Fibroblast of the aortic adventitia (primary cell): ENCODE results near the gene C4orf36. TPM values are rescaled to one million over a fixed set of nuclear protein-coding genes. Genes with fewer than 3 reads are reported as not detected.
A peak's percentile ranks its signal among the peaks of the same experiment; 100 is the strongest.
"Not testable (repeated sequence)": the region's sequence is repeated elsewhere in the genome, so short reads cannot be mapped to it uniquely, and the experiment has no call there.

Experiments used
- DNase-seq: peaks from one replicate; pipeline ENCODE4 v3.0.0-alpha.2; 2010; ENCODE audit warnings: low read depth
- H3K4me3 ChIP-seq: 2 replicates; pipeline ENCODE4 v1.5.1; 2011; ENCODE audit warnings: low read depth, mild to moderate bottlenecking, control low read depth, low read length, moderate library complexity
- CTCF ChIP-seq: IDR thresholded peaks from 2 replicates; pipeline ENCODE4 v1.5.1; 2011; ENCODE audit warnings: mild to moderate bottlenecking, low read length, control low read depth, inconsistent platforms; ENCODE audit not compliant: insufficient read depth
- total RNA-seq: library from RNA; depleted of rRNA; stranded (reverse); fragments of >200 nt; gene quantifications from 2 replicates; pipeline ENCODE4 v1.2.3, GENCODE V29; 2012; ENCODE audit warnings: low replicate concordance

C4orf36 gene
- total RNA-seq, 1 donor = 0.81 TPM

- peak; percentile 15 for TF ChIP-seq CTCF
- DNase-seq = no peak
- no peak overlapping the region for H3K4me3 ChIP-seq
These were observed 13.6 kb downstream of the C4orf36 start for GRCh38 chr4:86878640-86879039.

GRCh38 chr4:86876894-86877685, 15.1 kb downstream of the C4orf36 start:
- TF ChIP-seq CTCF = no peak
- peak; percentile 45 for DNase-seq
- H3K4me3 ChIP-seq = no peak overlapping the region

- DNase-seq, H3K4me3 ChIP-seq: not testable (repeated sequence)
These were observed 16.8 kb downstream of the C4orf36 start for GRCh38 chr4:86875436-86875835.

- no peak for TF ChIP-seq CTCF
- H3K4me3 ChIP-seq = no peak overlapping the region
- no peak for DNase-seq
These were observed 20.1 kb downstream of the C4orf36 start for GRCh38 chr4:86872135-86872534.

- DNase-seq = no peak
- no peak for TF ChIP-seq CTCF
- H3K4me3 ChIP-seq = no peak overlapping the region
These were observed 21.7 kb downstream of the C4orf36 start for GRCh38 chr4:86870442-86871069.

GRCh38 chr4:86857341-86858052, 34.7 kb downstream of the C4orf36 start:
- TF ChIP-seq CTCF = no peak
- no peak for DNase-seq
- no peak overlapping the region for H3K4me3 ChIP-seq

GRCh38 chr4:86856896-86857295, 35.3 kb downstream of the C4orf36 start:
- TF ChIP-seq CTCF = no peak
- no peak for DNase-seq
- no peak overlapping the region for H3K4me3 ChIP-seq
